ENCODE data around the gene TMEM138. TPM values are rescaled to one million over a fixed set of nuclear protein-coding genes. Genes with fewer than 3 reads are reported as not detected.

TMEM138 gene
- total RNA-seq, 1 donor, result 41.3 TPM

DNA sequence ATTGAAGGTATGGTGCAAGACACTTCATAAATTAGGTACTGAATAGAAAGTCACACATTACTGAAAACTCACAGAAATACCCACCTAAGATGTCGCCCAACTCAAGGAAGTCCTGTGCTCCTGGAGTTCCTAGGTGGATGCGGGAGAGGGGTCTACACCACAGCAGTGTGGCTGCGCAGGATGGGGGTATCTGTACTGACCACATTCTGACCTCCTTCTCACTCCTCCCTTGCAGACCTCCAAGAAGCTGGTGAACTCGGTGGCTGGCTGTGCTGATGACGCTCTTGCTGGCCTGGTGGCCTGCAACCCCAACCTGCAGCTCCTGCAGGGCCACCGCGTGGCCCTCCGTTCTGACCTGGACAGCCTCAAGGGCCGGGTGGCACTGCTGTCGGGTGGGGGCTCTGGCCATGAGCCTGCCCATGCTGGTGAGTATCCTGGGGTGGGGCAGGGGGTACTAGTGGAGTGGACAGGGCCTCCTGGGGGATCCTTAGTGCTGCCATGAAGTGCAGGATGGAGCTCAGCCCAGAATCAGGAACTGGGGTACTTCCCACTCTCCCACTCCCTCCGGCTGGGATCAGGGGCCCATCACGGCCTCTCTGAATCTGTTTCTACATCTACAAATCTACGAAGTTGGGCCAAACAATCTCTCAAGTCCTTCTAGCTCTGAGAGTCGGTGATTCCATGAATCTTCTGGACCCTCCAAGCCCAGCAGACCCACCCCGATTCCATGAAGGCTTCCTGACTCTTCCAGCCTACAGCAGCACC is 24.3 kb upstream of the TMEM138 start:
- TF ChIP-seq, protein P1, sequence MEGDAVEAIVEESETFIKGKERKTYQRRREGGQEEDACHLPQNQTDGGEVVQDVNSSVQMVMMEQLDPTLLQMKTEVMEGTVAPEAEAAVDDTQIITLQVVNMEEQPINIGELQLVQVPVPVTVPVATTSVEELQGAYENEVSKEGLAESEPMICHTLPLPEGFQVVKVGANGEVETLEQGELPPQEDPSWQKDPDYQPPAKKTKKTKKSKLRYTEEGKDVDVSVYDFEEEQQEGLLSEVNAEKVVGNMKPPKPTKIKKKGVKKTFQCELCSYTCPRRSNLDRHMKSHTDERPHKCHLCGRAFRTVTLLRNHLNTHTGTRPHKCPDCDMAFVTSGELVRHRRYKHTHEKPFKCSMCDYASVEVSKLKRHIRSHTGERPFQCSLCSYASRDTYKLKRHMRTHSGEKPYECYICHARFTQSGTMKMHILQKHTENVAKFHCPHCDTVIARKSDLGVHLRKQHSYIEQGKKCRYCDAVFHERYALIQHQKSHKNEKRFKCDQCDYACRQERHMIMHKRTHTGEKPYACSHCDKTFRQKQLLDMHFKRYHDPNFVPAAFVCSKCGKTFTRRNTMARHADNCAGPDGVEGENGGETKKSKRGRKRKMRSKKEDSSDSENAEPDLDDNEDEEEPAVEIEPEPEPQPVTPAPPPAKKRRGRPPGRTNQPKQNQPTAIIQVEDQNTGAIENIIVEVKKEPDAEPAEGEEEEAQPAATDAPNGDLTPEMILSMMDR (IDR thresholded peaks at IDR 0.05; ENCODE audit: extremely low read depth, low read depth, low read length), result no peak
- H3K27me3 ChIP-seq (ENCODE audit: insufficient read depth, low read length), result no peaks in the 10 kb centered on the region
- no peaks in the 10 kb centered on the region for H3K9me3 ChIP-seq (ENCODE audit: low read depth, low read length)
- no peaks in the 10 kb centered on the region for H4K20me1 ChIP-seq (ENCODE audit: insufficient read depth, low read length)
- H3K27ac ChIP-seq (ENCODE audit: low read depth, low read length), result no peak overlapping the region
- peaks cover 4% of the 10 kb centered on the region for H3K36me3 ChIP-seq (ENCODE audit: insufficient read depth, low read length)
- H3K4me3 ChIP-seq (ENCODE audit: insufficient read depth, low read length), result no peak overlapping the region
- no peak overlapping the region for H3K4me2 ChIP-seq (ENCODE audit: insufficient read depth, low read length)
- no peak overlapping the region for H2AFZ ChIP-seq (ENCODE audit: low read length)
- H3K79me2 ChIP-seq (ENCODE audit: insufficient read depth, low read length), result peaks cover 4% of the 10 kb centered on the region
- peaks cover 24% of the 10 kb centered on the region for H3K4me1 ChIP-seq (ENCODE audit: insufficient read depth, low read length)
- peak; percentile 23 for DNase-seq (ENCODE audit: insufficient read length, low spot score, missing footprints)

DNA sequence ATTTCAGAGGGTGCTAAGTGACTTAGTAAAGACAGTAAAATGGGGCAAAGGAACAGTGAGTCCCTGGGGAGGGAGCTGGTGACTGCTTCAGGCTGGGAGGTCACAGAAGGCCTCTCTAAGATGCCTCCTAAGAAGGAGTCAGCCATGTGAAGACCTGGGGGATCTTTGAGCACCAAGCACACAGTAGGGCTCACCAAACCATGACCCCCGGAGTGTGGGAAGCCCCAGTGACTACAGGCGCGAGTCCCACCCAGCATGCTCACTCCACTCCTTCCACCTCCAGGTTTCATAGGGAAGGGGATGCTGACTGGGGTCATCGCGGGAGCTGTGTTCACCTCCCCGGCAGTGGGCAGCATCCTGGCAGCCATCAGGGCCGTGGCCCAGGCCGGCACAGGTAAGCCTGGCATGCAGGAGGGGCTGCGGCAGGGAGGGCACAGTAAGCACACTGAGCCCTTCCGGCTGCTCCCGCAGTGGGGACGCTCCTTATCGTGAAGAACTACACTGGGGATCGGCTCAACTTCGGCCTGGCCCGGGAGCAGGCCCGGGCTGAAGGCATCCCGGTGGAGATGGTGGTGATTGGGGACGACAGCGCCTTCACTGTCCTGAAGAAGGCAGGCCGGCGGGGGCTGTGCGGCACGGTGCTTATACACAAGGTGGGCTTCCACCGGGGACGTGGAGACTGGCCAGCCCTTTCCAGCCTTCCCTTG is 23.2 kb upstream of the TMEM138 start:
- H3K79me2 ChIP-seq (ENCODE audit: insufficient read depth, low read length), result no peaks in the 10 kb centered on the region
- TF ChIP-seq, protein P1 (IDR thresholded peaks at IDR 0.05; ENCODE audit: extremely low read depth, low read depth, low read length), result no peak
- H3K4me2 ChIP-seq (ENCODE audit: insufficient read depth, low read length), result no peak overlapping the region
- peak; percentile 72 for DNase-seq (ENCODE audit: insufficient read length, low spot score, missing footprints)
- H3K9me3 ChIP-seq (ENCODE audit: low read depth, low read length), result no peaks in the 10 kb centered on the region
- peaks cover 17% of the 10 kb centered on the region for H3K4me1 ChIP-seq (ENCODE audit: insufficient read depth, low read length)
- H3K4me3 ChIP-seq (ENCODE audit: insufficient read depth, low read length), result no peak overlapping the region
- H3K27me3 ChIP-seq (ENCODE audit: insufficient read depth, low read length), result no peaks in the 10 kb centered on the region
- no peak overlapping the region for H3K27ac ChIP-seq (ENCODE audit: low read depth, low read length)
- no peaks in the 10 kb centered on the region for H4K20me1 ChIP-seq (ENCODE audit: insufficient read depth, low read length)
- no peak overlapping the region for H2AFZ ChIP-seq (ENCODE audit: low read length)
- H3K36me3 ChIP-seq (ENCODE audit: insufficient read depth, low read length), result peaks cover 4% of the 10 kb centered on the region

DNA sequence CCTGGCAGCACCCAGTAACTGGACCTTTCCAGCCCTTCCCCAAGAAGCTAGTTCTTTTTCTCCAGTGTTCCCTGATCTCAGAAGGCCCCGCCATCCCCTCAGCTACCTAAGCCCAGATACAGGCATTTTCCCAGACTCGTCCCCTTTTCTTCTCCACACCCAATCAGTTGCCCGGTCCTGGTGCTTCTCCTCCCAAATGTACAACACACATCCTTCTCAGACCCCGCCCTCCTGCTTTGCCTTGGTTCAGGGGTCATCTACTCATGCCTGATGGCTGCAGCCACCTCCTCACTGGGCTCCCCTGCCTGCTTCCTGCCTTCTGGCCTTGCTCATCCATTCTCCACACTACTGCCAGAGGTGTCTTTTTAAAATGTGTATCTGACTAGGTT is 22.7 kb upstream of the TMEM138 start:
- TF ChIP-seq, protein P1 (IDR thresholded peaks at IDR 0.05; ENCODE audit: extremely low read depth, low read depth, low read length), result no peak
- Histone ChIP-seq H3K4me3 (ENCODE audit: insufficient read depth, low read length) (no peak overlapping the region), H3K36me3 (ENCODE audit: insufficient read depth, low read length) (peaks cover 4% of the 10 kb centered on the region), H3K9me3 (ENCODE audit: low read depth, low read length) (no peaks in the 10 kb centered on the region), H4K20me1 (ENCODE audit: insufficient read depth, low read length) (no peaks in the 10 kb centered on the region), H3K4me1 (ENCODE audit: insufficient read depth, low read length) (peaks cover 11% of the 10 kb centered on the region), H3K79me2 (ENCODE audit: insufficient read depth, low read length) (no peaks in the 10 kb centered on the region), H3K27ac (ENCODE audit: low read depth, low read length) (no peak overlapping the region), H3K4me2 (ENCODE audit: insufficient read depth, low read length) (no peak overlapping the region), H3K27me3 (ENCODE audit: insufficient read depth, low read length) (no peaks in the 10 kb centered on the region), H2AFZ (ENCODE audit: low read length) (no peak overlapping the region)
- DNase-seq (ENCODE audit: insufficient read length, low spot score, missing footprints), result peak; percentile 52

DNA sequence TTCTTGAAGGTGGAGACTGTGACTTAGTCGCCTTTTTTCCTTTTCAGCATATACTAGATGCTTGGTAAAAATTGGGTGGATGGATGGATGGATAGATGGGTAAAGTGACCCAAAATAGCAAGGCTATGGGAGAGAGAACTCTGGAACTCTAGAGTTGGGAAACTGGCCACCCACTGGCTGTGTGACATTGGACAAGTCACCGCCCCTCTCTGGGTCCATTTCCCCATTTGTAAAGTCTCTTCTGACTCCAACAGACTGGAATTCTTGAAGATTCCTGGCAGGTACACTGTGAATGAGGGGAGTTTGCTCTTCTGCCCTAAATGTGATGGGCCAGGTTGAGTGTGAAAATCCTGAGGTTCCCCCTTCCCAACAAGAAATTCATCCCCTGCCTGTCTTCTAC is 21.2 kb upstream of the TMEM138 start:
- H3K4me3 ChIP-seq (ENCODE audit: insufficient read depth, low read length), result no peak overlapping the region
- no peaks in the 10 kb centered on the region for H3K4me1 ChIP-seq (ENCODE audit: insufficient read depth, low read length)
- H3K4me2 ChIP-seq (ENCODE audit: insufficient read depth, low read length), result no peak overlapping the region
- no peaks in the 10 kb centered on the region for H3K27me3 ChIP-seq (ENCODE audit: insufficient read depth, low read length)
- H3K36me3 ChIP-seq (ENCODE audit: insufficient read depth, low read length), result peaks cover 4% of the 10 kb centered on the region
- no peak overlapping the region for H3K27ac ChIP-seq (ENCODE audit: low read depth, low read length)
- H3K79me2 ChIP-seq (ENCODE audit: insufficient read depth, low read length), result no peaks in the 10 kb centered on the region
- no peaks in the 10 kb centered on the region for H3K9me3 ChIP-seq (ENCODE audit: low read depth, low read length)
- H2AFZ ChIP-seq (ENCODE audit: low read length), result no peak overlapping the region
- DNase-seq (ENCODE audit: insufficient read length, low spot score, missing footprints), result peak; percentile 19
- TF ChIP-seq, protein P1 (IDR thresholded peaks at IDR 0.05; ENCODE audit: extremely low read depth, low read depth, low read length), result no peak
- no peaks in the 10 kb centered on the region for H4K20me1 ChIP-seq (ENCODE audit: insufficient read depth, low read length)
